Kidney (tissue), 14 donors: ENCODE data around the gene FAM111B. TPM values are rescaled to one million over a fixed set of nuclear protein-coding genes. Genes with fewer than 3 reads are reported as not detected.
"Not testable (repeated sequence)": the region's sequence is repeated elsewhere in the genome, so short reads cannot be mapped to it uniquely, and the experiment has no call there.

Source experiments
- DNase-seq, 5 donors: peaks; one replicate each; pipeline ENCODE4 v3.0.0-alpha.2; 2013 to 2020
- FAIRE-seq: peaks from 2 replicates; lab custom pipeline; 2012; peaks lifted over from hg19 to GRCh38; lab: Jason Lieb, UNC
- H3K27ac ChIP-seq, 2 donors: one replicate each; pipeline ENCODE4 v1.7.0; 2013; ENCODE audit warnings: low read depth in 2 of 2, low read length in 2 of 2, inconsistent platforms in 1 of 2
- H3K27me3 ChIP-seq: one replicate; pipeline ENCODE4 v1.7.1; 2013; ENCODE audit warnings: low read length, inconsistent platforms; ENCODE audit not compliant: control insufficient read depth, insufficient read depth
- H3K36me3 ChIP-seq, 3 donors: one replicate each; pipeline versions ENCODE4 v1.7.0 to v1.7.1; 2013; ENCODE audit warnings: low read length in 3 of 3, control low read depth in 1 of 3, inconsistent platforms in 1 of 3; ENCODE audit not compliant: insufficient read depth in 3 of 3, control insufficient read depth in 2 of 3
- H3K4me1 ChIP-seq, 3 donors: one replicate each; pipeline versions ENCODE4 v1.7.0 to v1.7.1; 2013; ENCODE audit warnings: low read length in 3 of 3, inconsistent platforms in 1 of 3, low read depth in 1 of 3; ENCODE audit not compliant: control insufficient read depth in 2 of 3, insufficient read depth in 2 of 3
- H3K4me3 ChIP-seq, 3 donors: one replicate each; pipeline versions ENCODE4 v1.7.0 to v1.8.1; 2013; ENCODE audit warnings: low read length in 3 of 3, control low read depth in 1 of 3, inconsistent platforms in 1 of 3
- H3K9ac ChIP-seq, 3 donors: one replicate each; pipeline versions ENCODE4 v1.7.0 to v1.7.1; 2013; ENCODE audit warnings: low read length in 3 of 3, control low read depth in 1 of 3, inconsistent platforms in 1 of 3
- H3K9me3 ChIP-seq, 3 donors: one replicate each; pipeline versions ENCODE4 v1.7.0 to v1.7.1; 2013; ENCODE audit warnings: low read length in 3 of 3, control low read depth in 1 of 3, inconsistent platforms in 1 of 3; ENCODE audit not compliant: control insufficient read depth in 2 of 3, insufficient read depth in 1 of 3
- CTCF ChIP-seq: IDR thresholded peaks from 3 replicates; pipeline ENCODE4 v1.5.1; 2012; ENCODE audit warnings: mild to moderate bottlenecking, moderate library complexity, borderline replicate concordance; ENCODE audit not compliant: insufficient read depth; ENCODE audit errors: extremely low read depth
- intact Hi-C: fragments of 100-400 bp; cut with DNase I; formaldehyde crosslinking; loops from one replicate; pipeline ENCODE4 v1.11.1; 2022
- polyA plus RNA-seq: library from polyadenylated mRNA; stranded (reverse); fragments of 350-450 nt; fragmentation: Illumina TruSeq; extraction: RNeasy Lipid Tissue Mini Kit (QIAGEN cat#74804); gene quantifications from one replicate; pipeline ENCODE4 v1.2.3, GENCODE V29; 2014; ENCODE audit warnings: low read depth, low replicate concordance; ENCODE audit not compliant: insufficient read depth
- total RNA-seq: library from RNA; stranded (reverse); fragmentation: NEBNext Ultra II Directional; extraction: Animal tissue kit (Norgen Biotek cat#: 25700); gene quantifications from one replicate; pipeline ENCODE4 v1.2.1, GENCODE V29; 2021
- donor health status: control.
- donor health status: control.
- donor health status: control.
- donor health status: control.
- donor health status: control.
- donor health status: DM: yes; HTN: yes; CAD: no.
- donor health status: Normal renal cell carcinoma (clear cell type).

FAM111B gene
- total and polyA plus RNA-seq, 2 donors from 2014 or later = 0.17 to 2.2 TPM

- DNase-seq (no peak), FAIRE-seq (no peak)
- Histone ChIP-seq H3K4me1 (no peaks in the 10 kb centered on the region), H3K9ac (no peak overlapping the region), H3K36me3 (no peaks in the 10 kb centered on the region), H3K9me3 (no peaks in the 10 kb centered on the region), H3K4me3 (no peak overlapping the region), H3K27me3 (no peaks in the 10 kb centered on the region), H3K27ac (no peak overlapping the region)
- TF ChIP-seq CTCF = no peak
- intact Hi-C loops = no loop called here
These were observed 30.0 kb upstream of the FAM111B start for GRCh38 chr11:59076876-59077571.

GRCh38 chr11:59078435-59078834, 28.6 kb upstream of the FAM111B start:
- no peak overlapping the region for H3K4me3 ChIP-seq
- DNase-seq (no peak), FAIRE-seq (no peak)
- H3K27ac ChIP-seq = no peak overlapping the region
- H3K4me1 ChIP-seq = no peaks in the 10 kb centered on the region
- H3K36me3 ChIP-seq = no peaks in the 10 kb centered on the region
- TF ChIP-seq CTCF = no peak
- intact Hi-C loops = no loop called here
- H3K9ac ChIP-seq = no peak overlapping the region
- no peaks in the 10 kb centered on the region for H3K9me3 ChIP-seq
- H3K27me3 ChIP-seq = no peaks in the 10 kb centered on the region

GRCh38 chr11:59079086-59079485, 28.0 kb upstream of the FAM111B start:
- no peaks in the 10 kb centered on the region for H3K4me1 ChIP-seq
- FAIRE-seq (no peak), DNase-seq (no peak)
- no peaks in the 10 kb centered on the region for H3K36me3 ChIP-seq
- no peak overlapping the region for H3K27ac ChIP-seq
- H3K9me3 ChIP-seq = no peaks in the 10 kb centered on the region
- intact Hi-C loops = no loop called here
- no peaks in the 10 kb centered on the region for H3K27me3 ChIP-seq
- H3K4me3 ChIP-seq = no peak overlapping the region
- no peak for TF ChIP-seq CTCF
- H3K9ac ChIP-seq = no peak overlapping the region

DNA sequence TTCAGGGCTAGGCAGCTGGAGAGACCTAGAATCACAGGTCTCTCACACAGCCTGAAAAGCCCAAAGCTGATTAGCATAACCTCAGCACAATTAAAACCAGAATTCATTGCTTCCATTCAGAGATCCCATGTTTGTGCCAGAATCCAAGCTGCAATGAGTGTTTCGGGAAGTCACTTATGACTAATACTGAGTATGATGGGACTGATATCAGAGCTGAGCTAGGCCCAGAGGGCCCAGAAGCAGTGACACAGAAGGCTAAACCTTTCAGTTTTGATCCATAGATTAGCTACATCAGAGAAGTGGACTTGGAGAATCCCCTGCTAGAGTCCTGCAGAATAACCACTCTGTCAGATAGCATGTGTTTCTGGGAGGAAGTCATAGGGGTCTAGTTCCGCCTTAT, 26.6 kb upstream of the FAM111B start:
- H3K27ac ChIP-seq, H3K9me3 ChIP-seq, FAIRE-seq, H3K36me3 ChIP-seq, H3K27me3 ChIP-seq, intact Hi-C loops, H3K4me1 ChIP-seq, H3K9ac ChIP-seq, DNase-seq, H3K4me3 ChIP-seq: not testable (repeated sequence)

DNA sequence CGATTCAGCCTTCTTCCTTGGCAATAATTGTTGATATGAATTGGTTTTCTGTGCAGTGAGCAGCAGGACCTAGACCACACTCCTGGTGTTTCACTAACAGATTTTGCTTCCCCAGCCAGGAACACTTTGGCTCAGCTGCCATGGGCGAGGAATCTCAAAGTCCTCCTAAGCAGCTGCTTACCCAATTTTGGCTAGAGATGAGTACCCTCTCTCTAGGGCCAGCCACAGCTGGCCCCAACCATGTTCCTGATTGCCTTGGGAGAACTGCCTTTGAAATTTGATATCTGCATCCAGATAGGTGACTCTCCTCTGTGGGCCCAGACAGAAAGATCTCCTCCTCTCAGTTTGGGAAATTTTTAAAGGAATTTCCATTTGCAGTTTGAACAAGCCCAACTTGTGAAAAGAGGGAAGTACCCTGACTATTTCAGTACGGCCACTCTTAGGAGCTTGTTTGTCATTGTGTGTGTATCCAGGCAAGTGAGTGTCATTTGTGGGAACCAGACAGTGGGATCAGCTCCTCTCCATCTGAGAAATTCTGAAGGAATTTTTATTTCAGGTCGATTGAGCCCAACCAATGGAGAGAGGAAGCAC, 25.5 kb upstream of the FAM111B start:
- H3K4me3 ChIP-seq, FAIRE-seq, DNase-seq, H3K36me3 ChIP-seq, intact Hi-C loops, H3K27ac ChIP-seq, H3K4me1 ChIP-seq, H3K27me3 ChIP-seq, H3K9ac ChIP-seq, H3K9me3 ChIP-seq: not testable (repeated sequence)

DNA sequence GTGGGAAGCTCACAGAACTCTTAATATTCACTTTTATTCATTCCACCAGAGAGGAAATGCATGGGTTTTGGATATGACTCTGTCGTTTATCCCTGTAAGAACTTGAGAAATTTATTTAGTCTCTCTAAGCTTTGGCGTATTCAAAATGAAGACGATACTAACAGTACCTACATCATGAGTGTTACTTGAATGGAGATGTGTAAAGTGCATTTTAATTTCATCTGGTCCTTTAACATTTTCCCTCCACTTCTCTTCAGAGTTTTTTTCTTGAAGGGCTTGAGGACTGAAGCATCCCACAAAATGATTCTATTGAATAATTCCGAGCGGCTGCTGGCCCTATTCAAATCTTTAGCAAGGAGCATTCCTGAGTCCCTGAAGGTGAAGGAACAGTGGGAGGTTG, 21.0 kb upstream of the FAM111B start, which contains the start of gene GLYATL1B:
GLYATL1B (plus strand) TSS at position 301 of the 400 bp plus-strand sequence; CDS start at position 301, 0 bp downstream.
- DNase-seq, H3K9me3 ChIP-seq, FAIRE-seq, H3K27ac ChIP-seq, H3K4me3 ChIP-seq, H3K4me1 ChIP-seq, intact Hi-C loops, H3K27me3 ChIP-seq, H3K36me3 ChIP-seq, H3K9ac ChIP-seq: not testable (repeated sequence)
